Lower lobe of right lung (tissue), 2 donors: ENCODE results near the gene EN2. TPM values are rescaled to one million over a fixed set of nuclear protein-coding genes. Genes with fewer than 3 reads are reported as not detected.

Experiments
- ATAC-seq, 2 donors: fragments of 200-7000 bp; cut with Tn5 transposase; one replicate each; pipeline ENCODE4 v1.9.1; 2020 to 2022; ENCODE audit warnings: mild to moderate bottlenecking in 2 of 2, moderate library complexity in 2 of 2
- DNase-seq: peaks from one replicate; pipeline ENCODE4 v3.0.0-alpha.2; 2020
- H3K27ac ChIP-seq: fragments of 200-600 bp; one replicate; pipeline ENCODE4 v1.8.0; 2022
- H3K27me3 ChIP-seq: fragments of 200-600 bp; one replicate; pipeline ENCODE4 v1.8.0; 2022; ENCODE audit warnings: low read depth
- H3K36me3 ChIP-seq: fragments of 200-600 bp; one replicate; pipeline ENCODE4 v1.8.0; 2022; ENCODE audit warnings: mild to moderate bottlenecking
- H3K4me1 ChIP-seq: fragments of 200-600 bp; one replicate; pipeline ENCODE4 v1.8.0; 2022
- H3K4me3 ChIP-seq: fragments of 200-600 bp; one replicate; pipeline ENCODE4 v1.8.0; 2022; ENCODE audit warnings: mild to moderate bottlenecking
- H3K9me3 ChIP-seq: fragments of 200-600 bp; one replicate; pipeline ENCODE4 v1.8.0; 2022
- intact Hi-C: fragments of 100-400 bp; cut with DNase I; formaldehyde crosslinking; loops from one replicate; pipeline ENCODE4 v1.11.0; 2022
- total RNA-seq: library from RNA; stranded (reverse); fragmentation: NEBNext Ultra II Directional; extraction: Animal tissue kit (Norgen Biotek cat#: 25700); gene quantifications from one replicate; pipeline ENCODE4 v1.2.1, GENCODE V29; 2021
- TF ChIP-seq, protein P1 (sequence below): fragments of 200-600 bp; IDR thresholded peaks from one replicate; pipeline ENCODE4 v1.8.0; 2022; ENCODE audit warnings: antibody characterized with exemption, mild to moderate bottlenecking
- donor health status: DM: no; HTN: yes; CAD: no; lungs with severe emphysema.

EN2 gene
- total RNA-seq, 1 donor from 2014 or later = not detected

- intact Hi-C loops = no loop called here
- TF ChIP-seq, protein P1, sequence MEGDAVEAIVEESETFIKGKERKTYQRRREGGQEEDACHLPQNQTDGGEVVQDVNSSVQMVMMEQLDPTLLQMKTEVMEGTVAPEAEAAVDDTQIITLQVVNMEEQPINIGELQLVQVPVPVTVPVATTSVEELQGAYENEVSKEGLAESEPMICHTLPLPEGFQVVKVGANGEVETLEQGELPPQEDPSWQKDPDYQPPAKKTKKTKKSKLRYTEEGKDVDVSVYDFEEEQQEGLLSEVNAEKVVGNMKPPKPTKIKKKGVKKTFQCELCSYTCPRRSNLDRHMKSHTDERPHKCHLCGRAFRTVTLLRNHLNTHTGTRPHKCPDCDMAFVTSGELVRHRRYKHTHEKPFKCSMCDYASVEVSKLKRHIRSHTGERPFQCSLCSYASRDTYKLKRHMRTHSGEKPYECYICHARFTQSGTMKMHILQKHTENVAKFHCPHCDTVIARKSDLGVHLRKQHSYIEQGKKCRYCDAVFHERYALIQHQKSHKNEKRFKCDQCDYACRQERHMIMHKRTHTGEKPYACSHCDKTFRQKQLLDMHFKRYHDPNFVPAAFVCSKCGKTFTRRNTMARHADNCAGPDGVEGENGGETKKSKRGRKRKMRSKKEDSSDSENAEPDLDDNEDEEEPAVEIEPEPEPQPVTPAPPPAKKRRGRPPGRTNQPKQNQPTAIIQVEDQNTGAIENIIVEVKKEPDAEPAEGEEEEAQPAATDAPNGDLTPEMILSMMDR = no peak
- DNase-seq (no peak), ATAC-seq (no peak)
- Histone ChIP-seq H3K27ac (no peak overlapping the region), H3K4me3 (no peak overlapping the region), H3K9me3 (no peaks in the 10 kb centered on the region), H3K27me3 (peaks cover 50% of the 10 kb centered on the region), H3K4me1 (no peaks in the 10 kb centered on the region), H3K36me3 (no peaks in the 10 kb centered on the region)
Measured at GRCh38 chr7:155435110-155435509, 22.8 kb upstream of the EN2 start.

- H3K9me3 ChIP-seq = no peaks in the 10 kb centered on the region
- ATAC-seq (no peak), DNase-seq (peak; percentile 28)
- no peak overlapping the region for H3K27ac ChIP-seq
- H3K36me3 ChIP-seq = no peaks in the 10 kb centered on the region
- TF ChIP-seq, protein P1 = no peak
- no peak overlapping the region for H3K4me3 ChIP-seq
- H3K4me1 ChIP-seq = no peaks in the 10 kb centered on the region
- intact Hi-C loops = no loop called here
- H3K27me3 ChIP-seq = peaks cover 64% of the 10 kb centered on the region
Measured at GRCh38 chr7:155437836-155438235, 20.1 kb upstream of the EN2 start.

- ATAC-seq (no peak), DNase-seq (peak; percentile 8)
- Histone ChIP-seq H3K4me3 (no peak overlapping the region), H3K27me3 (peaks cover 64% of the 10 kb centered on the region), H3K9me3 (no peaks in the 10 kb centered on the region), H3K36me3 (no peaks in the 10 kb centered on the region), H3K27ac (no peak overlapping the region), H3K4me1 (no peaks in the 10 kb centered on the region)
- TF ChIP-seq, protein P1 = no peak
- intact Hi-C loops = no loop called here
Measured at GRCh38 chr7:155438777-155439176, 19.2 kb upstream of the EN2 start.

GRCh38 chr7:155439311-155440017 is 18.5 kb upstream of the EN2 start:
- ATAC-seq = no peak
- Histone ChIP-seq H3K27me3 (peaks cover 64% of the 10 kb centered on the region), H3K27ac (no peak overlapping the region), H3K36me3 (no peaks in the 10 kb centered on the region), H3K9me3 (no peaks in the 10 kb centered on the region), H3K4me3 (no peak overlapping the region), H3K4me1 (no peaks in the 10 kb centered on the region)
- intact Hi-C loops = no loop called here
- TF ChIP-seq, protein P1 = no peak
- peak; percentile 34 for DNase-seq

GRCh38 chr7:155440018-155440410 is 17.9 kb upstream of the EN2 start:
- Histone ChIP-seq H3K9me3 (no peaks in the 10 kb centered on the region), H3K4me3 (no peak overlapping the region), H3K36me3 (no peaks in the 10 kb centered on the region), H3K27me3 (peaks cover 69% of the 10 kb centered on the region), H3K27ac (no peak overlapping the region), H3K4me1 (no peaks in the 10 kb centered on the region)
- TF ChIP-seq, protein P1 = no peak
- intact Hi-C loops = no loop called here
- peak; percentile 24 for DNase-seq
- no peak for ATAC-seq
